HEK293 (cell line): ENCODE measurements around the gene RTF2.

Source experiments
- CTCF ChIA-PET: fragments of 350-600 bp; formaldehyde crosslinking; extraction: SDS; loops from one replicate; lab custom pipeline; 2021; ENCODE audit warnings: antibody characterized with exemption; lab: Yijun Ruan, JAX
- POLR2A ChIA-PET: fragments of 300-600 bp; formaldehyde crosslinking; extraction: SDS; loops from one replicate; lab custom pipeline; 2020; ENCODE audit warnings: antibody characterized with exemption, inconsistent platforms; lab: Yijun Ruan, JAX
- H3K27ac ChIP-seq: fragments of 200-500 bp; sonication (Bioruptor generic); 2 replicates; pipeline ENCODE4 v1.5.1; 2014; ENCODE audit warnings: low read depth, low read length, control low read depth, inconsistent platforms; ENCODE audit errors: extremely low read depth
- H3K36me3 ChIP-seq, 2 experiments: fragments of 200-500 bp in 1 of 2; sonication (Bioruptor generic) in 1 of 2; 1 replicate in 1 of 2; 2 replicates in 1 of 2; pipeline ENCODE4 v1.5.1; 2014 to 2017; ENCODE audit warnings: inconsistent platforms in 2 of 2, low read length in 2 of 2; ENCODE audit not compliant: control insufficient read depth in 2 of 2, insufficient read depth in 1 of 2
- H3K4me1 ChIP-seq: fragments of 200-500 bp; sonication (Bioruptor generic); 2 replicates; pipeline ENCODE4 v1.5.1; 2014; ENCODE audit warnings: mild to moderate bottlenecking, low read length, inconsistent platforms; ENCODE audit not compliant: control insufficient read depth, insufficient read depth
- H3K4me3 ChIP-seq: 2 replicates; pipeline ENCODE4 v1.5.1; 2011; ENCODE audit warnings: low read depth, mild to moderate bottlenecking, control low read depth, low read length, moderate library complexity
- H3K9me3 ChIP-seq: fragments of 200-500 bp; sonication (Bioruptor generic); 2 replicates; pipeline ENCODE4 v1.5.1; 2014; ENCODE audit warnings: low read depth, low read length, inconsistent platforms; ENCODE audit not compliant: control insufficient read depth, insufficient read depth
- GLIS2 ChIP-seq: fragments of 450-650 bp; formaldehyde crosslinking; IDR thresholded peaks from 2 replicates; pipeline ENCODE4 v1.5.1; 2016; ENCODE audit warnings: missing biosample characterization, missing genetic modification characterization
- HIC1 ChIP-seq: fragments of 450-650 bp; formaldehyde crosslinking; IDR thresholded peaks from 2 replicates; pipeline ENCODE4 v1.5.1; 2016; ENCODE audit warnings: missing biosample characterization, missing genetic modification characterization
- HOXD13 ChIP-seq: sonication (generic); formaldehyde crosslinking; IDR thresholded peaks from 2 replicates; pipeline ENCODE4 v1.8.0; 2022; ENCODE audit warnings: missing genetic modification reagents, borderline replicate concordance
- KLF8 ChIP-seq: fragments of 450-650 bp; formaldehyde crosslinking; IDR thresholded peaks from 2 replicates; pipeline ENCODE4 v1.5.1; 2016; ENCODE audit warnings: missing biosample characterization, missing genetic modification characterization
- PRDM10 ChIP-seq: fragments of 450-650 bp; formaldehyde crosslinking; IDR thresholded peaks from 2 replicates; pipeline ENCODE4 v1.5.1; 2016; ENCODE audit warnings: missing biosample characterization, missing genetic modification characterization
- SALL2 ChIP-seq: fragments of 450-650 bp; formaldehyde crosslinking; IDR thresholded peaks from 2 replicates; pipeline ENCODE4 v1.5.0; 2017; ENCODE audit warnings: missing biosample characterization, mild to moderate bottlenecking, missing genetic modification characterization, borderline replicate concordance
- WT1 ChIP-seq: fragments of 450-650 bp; formaldehyde crosslinking; IDR thresholded peaks from 2 replicates; pipeline ENCODE4 v1.5.1; 2016; ENCODE audit warnings: missing biosample characterization, missing genetic modification characterization
- ZBTB44 ChIP-seq: fragments of 450-650 bp; IDR thresholded peaks from 2 replicates; pipeline ENCODE4 v1.5.1; 2018; ENCODE audit warnings: missing biosample characterization, mild to moderate bottlenecking, missing genetic modification characterization
- ZNF132 ChIP-seq: fragments of 450-650 bp; formaldehyde crosslinking; IDR thresholded peaks from 2 replicates; pipeline ENCODE4 v1.5.1; 2017; ENCODE audit warnings: missing biosample characterization, missing genetic modification characterization, borderline replicate concordance
- ZNF16 ChIP-seq: fragments of 450-650 bp; formaldehyde crosslinking; IDR thresholded peaks from 2 replicates; pipeline ENCODE4 v1.5.1; 2016; ENCODE audit warnings: low read depth, missing biosample characterization, missing genetic modification characterization
- ZNF239 ChIP-seq: fragments of 450-650 bp; formaldehyde crosslinking; IDR thresholded peaks from 2 replicates; pipeline ENCODE4 v1.5.1; 2016; ENCODE audit warnings: missing biosample characterization, missing genetic modification characterization
- ZNF341 ChIP-seq: fragments of 450-650 bp; formaldehyde crosslinking; IDR thresholded peaks from 2 replicates; pipeline ENCODE4; 2016; ENCODE audit warnings: low read depth, missing biosample characterization, missing genetic modification characterization
- ZNF350 ChIP-seq: fragments of 450-650 bp; formaldehyde crosslinking; IDR thresholded peaks from 2 replicates; pipeline ENCODE4 v1.5.0; 2017; ENCODE audit warnings: missing biosample characterization, mild to moderate bottlenecking, missing genetic modification characterization
- ZNF404 ChIP-seq: fragments of 450-650 bp; formaldehyde crosslinking; IDR thresholded peaks from 2 replicates; pipeline ENCODE4 v1.5.1; 2017; ENCODE audit warnings: missing biosample characterization, missing genetic modification characterization
- ZNF423 ChIP-seq: fragments of 450-650 bp; formaldehyde crosslinking; IDR thresholded peaks from 2 replicates; pipeline ENCODE4 v1.5.1; 2016; ENCODE audit warnings: missing biosample characterization, missing genetic modification characterization
- ZNF426 ChIP-seq: fragments of 450-650 bp; formaldehyde crosslinking; IDR thresholded peaks from 2 replicates; pipeline ENCODE4 v1.5.1; 2017; ENCODE audit warnings: missing biosample characterization, missing genetic modification characterization, mild to moderate bottlenecking, inconsistent platforms, moderate library complexity
- ZNF433 ChIP-seq: fragments of 450-650 bp; formaldehyde crosslinking; IDR thresholded peaks from 2 replicates; pipeline ENCODE4 v1.5.1; 2016; ENCODE audit warnings: missing biosample characterization, missing genetic modification characterization, low read depth
- ZNF449 ChIP-seq: fragments of 450-650 bp; formaldehyde crosslinking; IDR thresholded peaks from 2 replicates; pipeline ENCODE4 v1.5.1; 2017; ENCODE audit warnings: missing biosample characterization, mild to moderate bottlenecking, missing genetic modification characterization, moderate library complexity
- ZNF544 ChIP-seq: fragments of 450-650 bp; formaldehyde crosslinking; IDR thresholded peaks from 2 replicates; pipeline ENCODE4 v1.5.0; 2017; ENCODE audit warnings: missing biosample characterization, missing genetic modification characterization
- ZNF596 ChIP-seq: fragments of 450-650 bp; IDR thresholded peaks from 2 replicates; pipeline ENCODE4 v1.5.0; 2018; ENCODE audit warnings: missing biosample characterization, mild to moderate bottlenecking, missing genetic modification characterization, moderate library complexity
- ZNF600 ChIP-seq: fragments of 450-650 bp; formaldehyde crosslinking; IDR thresholded peaks from 2 replicates; pipeline ENCODE4 v1.5.1; 2016; ENCODE audit warnings: missing biosample characterization, missing genetic modification characterization
- ZNF624 ChIP-seq: fragments of 450-650 bp; formaldehyde crosslinking; IDR thresholded peaks from 2 replicates; pipeline ENCODE4 v1.5.1; 2017; ENCODE audit warnings: missing biosample characterization, missing genetic modification characterization
- ZNF654 ChIP-seq: fragments of 450-650 bp; formaldehyde crosslinking; IDR thresholded peaks from 2 replicates; pipeline ENCODE4 v1.5.1; 2016; ENCODE audit warnings: low read depth, missing biosample characterization, missing genetic modification characterization
- ZNF843 ChIP-seq: fragments of 450-650 bp; formaldehyde crosslinking; IDR thresholded peaks from 2 replicates; pipeline ENCODE4 v1.5.1; 2016; ENCODE audit warnings: missing biosample characterization, missing genetic modification characterization
- ZSCAN16 ChIP-seq: fragments of 450-650 bp; formaldehyde crosslinking; IDR thresholded peaks from 2 replicates; pipeline ENCODE4 v1.5.1; 2016; ENCODE audit warnings: missing biosample characterization, missing genetic modification characterization
- TF ChIP-seq, protein P1 (sequence below): fragments of 450-650 bp; formaldehyde crosslinking; IDR thresholded peaks from 2 replicates; pipeline ENCODE4 v1.5.1; 2017; ENCODE audit warnings: missing biosample characterization, missing genetic modification characterization

The RTF2 gene

DNA sequence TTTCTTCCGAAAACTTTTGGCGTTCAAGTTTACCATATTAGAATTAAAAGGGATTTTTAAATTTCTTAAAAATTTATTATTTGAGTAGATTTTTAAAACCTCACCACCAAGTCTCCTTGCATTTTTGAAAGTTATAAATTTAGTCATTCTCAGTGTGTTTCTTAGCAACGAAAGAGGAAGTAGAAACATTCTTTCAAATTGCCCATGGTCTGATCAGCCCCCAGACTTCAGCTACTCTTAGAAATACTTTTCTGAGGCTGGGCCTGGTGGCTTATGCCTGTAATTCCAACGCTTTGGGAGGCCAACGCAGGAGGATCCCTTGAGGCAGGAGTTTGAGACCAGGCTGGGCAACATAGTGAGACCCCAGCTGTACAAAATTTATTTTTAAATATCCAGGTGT is 15.1 kb upstream of the RTF2 start:
- no peak for TF ChIP-seq ZNF843 (tag by site-specific recombination)
- no peak for TF ChIP-seq ZNF239 (tag by site-specific recombination)
- TF ChIP-seq ZBTB44 (tag by site-specific recombination) = no peak
- no peak for TF ChIP-seq SALL2 (tag by site-specific recombination)
- TF ChIP-seq HOXD13 (CRISPR knock-in tag) = no peak
- no peak for TF ChIP-seq PRDM10 (tag by site-specific recombination)
- TF ChIP-seq KLF8 (tag by site-specific recombination) = no peak
- no peak for TF ChIP-seq ZNF544 (tag by site-specific recombination)
- TF ChIP-seq GLIS2 (tag by site-specific recombination) = no peak
- TF ChIP-seq ZNF341 = no peak
- TF ChIP-seq ZNF16 (tag by site-specific recombination) = no peak
- no peak for TF ChIP-seq WT1 (tag by site-specific recombination)
- no peak for TF ChIP-seq ZNF423
- Histone ChIP-seq H3K36me3 (no peaks in the 10 kb centered on the region), H3K9me3 (no peaks in the 10 kb centered on the region), H3K4me3 (no peak overlapping the region), H3K4me1 (no peaks in the 10 kb centered on the region), H3K27ac (no peak overlapping the region)
- ChIA-PET POLR2A (no interaction called here), CTCF (interaction anchor here (0.7 kb wide), 1 partner anchor 18 kb away, joined by 4 read pairs; no protein-coding TSS in a partner anchor)

DNA sequence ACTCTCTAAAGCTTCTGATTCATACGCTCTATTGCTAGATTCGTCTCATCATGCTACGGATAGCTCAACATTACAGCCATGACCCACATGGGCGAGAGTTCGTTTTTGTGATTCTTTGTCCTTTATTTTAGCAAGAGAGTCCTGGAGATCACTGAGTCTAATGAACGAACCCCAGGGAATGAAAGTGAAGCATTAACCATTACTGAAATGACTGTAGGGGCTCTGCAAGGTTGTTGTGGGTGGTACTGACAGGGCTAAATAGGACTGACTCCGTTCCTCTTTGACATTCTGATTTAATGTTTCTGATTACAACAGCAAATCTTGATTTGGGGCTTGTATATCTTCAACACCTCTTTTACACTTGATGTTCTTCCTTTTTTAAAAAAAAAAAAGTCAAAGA is 13.7 kb upstream of the RTF2 start:
- no peak overlapping the region for H3K27ac ChIP-seq
- CTCF ChIA-PET = no interaction called here
- TF ChIP-seq ZNF596 (no peak), ZNF449 (tag by site-specific recombination) (no peak), ZSCAN16 (tag by site-specific recombination) (no peak), ZNF624 (tag by site-specific recombination) (no peak), HIC1 (tag by site-specific recombination) (no peak), ZNF350 (tag by site-specific recombination) (no peak), ZNF426 (tag by site-specific recombination) (no peak), ZNF654 (tag by site-specific recombination) (no peak), ZNF600 (tag by site-specific recombination) (no peak), ZNF404 (tag by site-specific recombination) (no peak), ZNF433 (no peak), ZNF132 (tag by site-specific recombination) (no peak)
- TF ChIP-seq, protein P1, sequence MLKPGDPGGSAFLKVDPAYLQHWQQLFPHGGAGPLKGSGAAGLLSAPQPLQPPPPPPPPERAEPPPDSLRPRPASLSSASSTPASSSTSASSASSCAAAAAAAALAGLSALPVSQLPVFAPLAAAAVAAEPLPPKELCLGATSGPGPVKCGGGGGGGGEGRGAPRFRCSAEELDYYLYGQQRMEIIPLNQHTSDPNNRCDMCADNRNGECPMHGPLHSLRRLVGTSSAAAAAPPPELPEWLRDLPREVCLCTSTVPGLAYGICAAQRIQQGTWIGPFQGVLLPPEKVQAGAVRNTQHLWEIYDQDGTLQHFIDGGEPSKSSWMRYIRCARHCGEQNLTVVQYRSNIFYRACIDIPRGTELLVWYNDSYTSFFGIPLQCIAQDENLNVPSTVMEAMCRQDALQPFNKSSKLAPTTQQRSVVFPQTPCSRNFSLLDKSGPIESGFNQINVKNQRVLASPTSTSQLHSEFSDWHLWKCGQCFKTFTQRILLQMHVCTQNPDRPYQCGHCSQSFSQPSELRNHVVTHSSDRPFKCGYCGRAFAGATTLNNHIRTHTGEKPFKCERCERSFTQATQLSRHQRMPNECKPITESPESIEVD = no peak

More for the DNA sequence above, 13.7 kb upstream of the RTF2 start:
- Histone ChIP-seq H3K36me3 (no peaks in the 10 kb centered on the region), H3K4me1 (no peaks in the 10 kb centered on the region), H3K9me3 (no peaks in the 10 kb centered on the region), H3K4me3 (no peak overlapping the region)
- POLR2A ChIA-PET = no interaction called here
